ENCODE results near the gene KDM2B.

GRCh38 chr12:121443911-121444841, 136.6 kb downstream of the KDM2B start:
- no peak for TF ChIP-seq CTCF (conservative IDR thresholded peaks at IDR 0.05)
- TF ChIP-seq EZH2 (IDR thresholded peaks at IDR 0.05; ENCODE audit: low read depth) = no peak
